Astrocyte (in vitro differentiated cells and primary cell): ENCODE measurements around the gene SOX4.

Source experiments
- EZH2 ChIP-seq: IDR thresholded peaks from 2 replicates; pipeline ENCODE4 v1.6.1; 2012; ENCODE audit warnings: mild to moderate bottlenecking, low read length, inconsistent platforms; ENCODE audit not compliant: insufficient read depth
- TF ChIP-seq, protein P1 (sequence below): IDR thresholded peaks from 2 replicates; pipeline ENCODE4 v1.5.1; 2011; ENCODE audit warnings: low read depth, mild to moderate bottlenecking, inconsistent platforms, low read length, moderate library complexity; ENCODE audit not compliant: insufficient read depth

DNA sequence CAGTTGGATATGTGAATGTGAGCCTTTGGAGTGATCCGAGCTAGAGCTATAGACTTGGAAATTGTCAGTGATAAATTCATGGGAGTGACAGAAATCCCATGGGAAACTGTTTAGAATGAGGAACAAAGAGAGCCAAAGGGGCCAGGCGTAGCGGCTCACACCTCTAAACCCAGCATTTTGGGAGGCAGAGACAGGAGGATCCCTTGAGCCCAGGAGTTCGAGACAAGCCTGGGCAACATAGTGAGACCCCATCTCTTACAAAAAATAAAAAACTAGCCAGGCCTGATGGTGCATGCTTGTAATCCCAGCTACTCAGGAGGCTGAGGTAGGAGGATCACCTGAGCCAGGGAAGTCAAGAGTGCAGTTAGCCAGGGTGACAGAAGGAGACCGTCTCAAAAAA is 39.3 kb upstream of the SOX4 start:
- TF ChIP-seq, protein P1, sequence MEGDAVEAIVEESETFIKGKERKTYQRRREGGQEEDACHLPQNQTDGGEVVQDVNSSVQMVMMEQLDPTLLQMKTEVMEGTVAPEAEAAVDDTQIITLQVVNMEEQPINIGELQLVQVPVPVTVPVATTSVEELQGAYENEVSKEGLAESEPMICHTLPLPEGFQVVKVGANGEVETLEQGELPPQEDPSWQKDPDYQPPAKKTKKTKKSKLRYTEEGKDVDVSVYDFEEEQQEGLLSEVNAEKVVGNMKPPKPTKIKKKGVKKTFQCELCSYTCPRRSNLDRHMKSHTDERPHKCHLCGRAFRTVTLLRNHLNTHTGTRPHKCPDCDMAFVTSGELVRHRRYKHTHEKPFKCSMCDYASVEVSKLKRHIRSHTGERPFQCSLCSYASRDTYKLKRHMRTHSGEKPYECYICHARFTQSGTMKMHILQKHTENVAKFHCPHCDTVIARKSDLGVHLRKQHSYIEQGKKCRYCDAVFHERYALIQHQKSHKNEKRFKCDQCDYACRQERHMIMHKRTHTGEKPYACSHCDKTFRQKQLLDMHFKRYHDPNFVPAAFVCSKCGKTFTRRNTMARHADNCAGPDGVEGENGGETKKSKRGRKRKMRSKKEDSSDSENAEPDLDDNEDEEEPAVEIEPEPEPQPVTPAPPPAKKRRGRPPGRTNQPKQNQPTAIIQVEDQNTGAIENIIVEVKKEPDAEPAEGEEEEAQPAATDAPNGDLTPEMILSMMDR, result no peak
- TF ChIP-seq EZH2, result no peak
